Mesenchymal stem cell (in vitro differentiated cells and primary cell): ENCODE results near the gene GGCX.

Source experiments
- DNase-seq: peaks from one replicate; pipeline ENCODE4 v3.0.0-alpha.2; 2013
- H2AFZ ChIP-seq: one replicate; pipeline ENCODE4 v1.6.1; 2013; ENCODE audit warnings: low read depth, mild to moderate bottlenecking, control low read depth, inconsistent platforms, low read length, moderate library complexity
- H2AK5ac ChIP-seq: 2 replicates; pipeline ENCODE4 v1.6.1; 2013; ENCODE audit warnings: low read length, moderate library complexity, mild to moderate bottlenecking, inconsistent platforms; ENCODE audit not compliant: severe bottlenecking
- H2BK120ac ChIP-seq: one replicate; pipeline ENCODE4 v1.6.1; 2013; ENCODE audit warnings: low read depth, mild to moderate bottlenecking, inconsistent platforms, low read length, moderate library complexity
- H2BK12ac ChIP-seq, 2 experiments: one replicate each; pipeline ENCODE4 v1.6.1; 2013; ENCODE audit warnings: inconsistent platforms in 2 of 2, low read length in 2 of 2, mild to moderate bottlenecking in 2 of 2, moderate library complexity in 2 of 2, control low read depth in 1 of 2
- H2BK15ac ChIP-seq: one replicate; pipeline ENCODE4 v1.6.1; 2013; ENCODE audit warnings: mild to moderate bottlenecking, low read depth, inconsistent platforms; ENCODE audit not compliant: poor library complexity, severe bottlenecking
- H2BK5ac ChIP-seq: 2 replicates; pipeline ENCODE4 v1.6.1; 2013; ENCODE audit warnings: low read depth, mild to moderate bottlenecking, low read length, control low read depth, inconsistent platforms; ENCODE audit not compliant: poor library complexity, severe bottlenecking
- H3K14ac ChIP-seq, 2 experiments: one replicate each; pipeline ENCODE4 v1.6.1; 2013; ENCODE audit warnings: inconsistent platforms in 2 of 2, low read length in 2 of 2, control low read depth in 1 of 2, mild to moderate bottlenecking in 1 of 2, moderate library complexity in 1 of 2
- H3K18ac ChIP-seq, 2 experiments: one replicate each; pipeline ENCODE4 v1.6.1; 2013; ENCODE audit warnings: inconsistent platforms in 2 of 2, low read length in 2 of 2, control low read depth in 1 of 2, low read depth in 1 of 2, mild to moderate bottlenecking in 1 of 2
- H3K23ac ChIP-seq, 2 experiments: one replicate each; pipeline ENCODE4 v1.6.1; 2013; ENCODE audit warnings: inconsistent platforms in 2 of 2, low read length in 2 of 2, mild to moderate bottlenecking in 2 of 2, moderate library complexity in 2 of 2, control low read depth in 1 of 2
- H3K27ac ChIP-seq: 2 replicates; pipeline ENCODE4 v1.5.1; 2013; ENCODE audit warnings: mild to moderate bottlenecking, moderate library complexity, low read length, control low read depth, inconsistent platforms; ENCODE audit not compliant: poor library complexity, severe bottlenecking
- H3K27me3 ChIP-seq, 2 experiments: 2 replicates each; pipeline versions ENCODE4 v1.6.1 to v1.7.0; 2013; ENCODE audit warnings: low read length in 2 of 2, mild to moderate bottlenecking in 2 of 2, moderate library complexity in 2 of 2, control low read depth in 1 of 2, inconsistent platforms in 1 of 2; ENCODE audit not compliant: control insufficient read depth in 1 of 2, insufficient read depth in 1 of 2
- H3K36me3 ChIP-seq, 2 experiments: 2 replicates each; pipeline versions ENCODE4 v1.6.1 to v1.7.0; 2013; ENCODE audit warnings: low read length in 2 of 2, control low read depth in 1 of 2, inconsistent platforms in 1 of 2, low read depth in 1 of 2, mild to moderate bottlenecking in 1 of 2; ENCODE audit not compliant: insufficient read depth in 2 of 2, control insufficient read depth in 1 of 2
- H3K4ac ChIP-seq, 2 experiments: one replicate each; pipeline ENCODE4 v1.6.1; 2013; ENCODE audit warnings: inconsistent platforms in 2 of 2, low read length in 2 of 2, mild to moderate bottlenecking in 2 of 2, moderate library complexity in 2 of 2, control low read depth in 1 of 2, low read depth in 1 of 2
- H3K4me1 ChIP-seq: 2 replicates; pipeline ENCODE4 v1.6.1; 2013; ENCODE audit warnings: low read depth, low read length, control low read depth; ENCODE audit not compliant: control insufficient read depth, insufficient read depth
- H3K4me2 ChIP-seq: 2 replicates; pipeline ENCODE4 v1.6.1; 2013; ENCODE audit warnings: low read length, mild to moderate bottlenecking, inconsistent platforms; ENCODE audit not compliant: poor library complexity, severe bottlenecking
- H3K4me3 ChIP-seq, 2 experiments: 2 replicates each; pipeline versions ENCODE4 v1.5.1 to v1.7.0; 2013; ENCODE audit warnings: low read length in 2 of 2, mild to moderate bottlenecking in 2 of 2, control low read depth in 1 of 2, low read depth in 1 of 2; ENCODE audit not compliant: insufficient read depth in 1 of 2
- H3K79me1 ChIP-seq: replicated peaks from 2 replicates; pipeline ENCODE4 v1.6.1; 2013; ENCODE audit warnings: mild to moderate bottlenecking, control low read depth, low read length, inconsistent platforms; ENCODE audit not compliant: poor library complexity, severe bottlenecking
- H3K9ac ChIP-seq: 2 replicates; pipeline ENCODE4 v1.7.0; 2013; ENCODE audit warnings: mild to moderate bottlenecking, low read length, moderate library complexity
- H3K9me3 ChIP-seq: 2 replicates; pipeline ENCODE4 v1.7.0; 2013; ENCODE audit warnings: mild to moderate bottlenecking, low read length; ENCODE audit not compliant: control insufficient read depth
- H4K8ac ChIP-seq: one replicate; pipeline ENCODE4 v1.6.1; 2013; ENCODE audit warnings: inconsistent platforms, mild to moderate bottlenecking, low read length, moderate library complexity
- H4K91ac ChIP-seq: one replicate; pipeline ENCODE4 v1.6.1; 2013; ENCODE audit warnings: mild to moderate bottlenecking, low read length, inconsistent platforms
- WGBS: methylation state at CpG from one replicate; pipeline ENCODE4 v1.1.7; 2013; ENCODE audit warnings: mixed read lengths; 5-methylcytosine and 5-hydroxymethylcytosine counted together

The GGCX gene

GRCh38 chr2:85602476-85603234, 41.4 kb upstream of the GGCX start, which contains the start of gene TMEM150A:
TSS of gene TMEM150A (minus strand) at chr2:85602698. CDS start at chr2:85601948, 750 bp downstream.
- peak within 1 kb of the TSS; percentile 28 for H2AK5ac ChIP-seq
- peak within 1 kb of the TSS; percentile 86 to 99 for H3K4me3 ChIP-seq
- peak within 1 kb of the TSS in 1 of 2 experiments; percentile 98 for H3K14ac ChIP-seq
- WGBS = under 1% methylated on average over 58 of the region's 73 CpGs
- peak within 1 kb of the TSS; percentile 92 for H2BK15ac ChIP-seq
- H2BK120ac ChIP-seq = peak within 1 kb of the TSS; percentile 43
- peak within 1 kb of the TSS; percentile 45 for H4K8ac ChIP-seq
- H3K18ac ChIP-seq = peak within 1 kb of the TSS; percentile 58 to 92
- H3K9me3 ChIP-seq = no peaks in the 10 kb centered on the region
- peak within 1 kb of the TSS in 1 of 2 experiments; percentile 70 for H2BK12ac ChIP-seq
- peak within 1 kb of the TSS; percentile 9 to 92 for H3K4ac ChIP-seq
- peak; percentile 86 for DNase-seq
- H3K23ac ChIP-seq = peak within 1 kb of the TSS in 1 of 2 experiments; percentile 83
- peak within 1 kb of the TSS; percentile 33 for H3K27ac ChIP-seq
- H3K4me2 ChIP-seq = peak within 1 kb of the TSS; percentile 83
- H3K27me3 ChIP-seq = no peaks in the 10 kb centered on the region
- H4K91ac ChIP-seq = peak within 1 kb of the TSS; percentile 43
- H2AFZ ChIP-seq = peak within 1 kb of the TSS; percentile 87
- peaks cover 30 to 50% of the 10 kb centered on the region in 2 experiments for H3K36me3 ChIP-seq
- peaks cover 27% of the 10 kb centered on the region for H3K79me1 ChIP-seq
- peak within 1 kb of the TSS; percentile 92 for H3K9ac ChIP-seq
- H2BK5ac ChIP-seq = no peak within 1 kb of the TSS
- H3K4me1 ChIP-seq = peaks cover 30% of the 10 kb centered on the region

GRCh38 chr2:85601771-85602475, 40.6 kb upstream of the GGCX start:
- no peak overlapping the region for H2BK5ac ChIP-seq
- no peaks in the 10 kb centered on the region for H3K27me3 ChIP-seq
- H3K4me1 ChIP-seq = peaks cover 34% of the 10 kb centered on the region
- 10% methylated on average over 36 of the region's 36 CpGs for WGBS
- peak overlapping the region; percentile 86 to 99 for H3K4me3 ChIP-seq
- H2AK5ac ChIP-seq = peak overlapping the region; percentile 28
- peak overlapping the region; percentile 18 for H2AFZ ChIP-seq
- peak overlapping the region; percentile 45 for H4K8ac ChIP-seq
- H3K9me3 ChIP-seq = no peaks in the 10 kb centered on the region
- H3K36me3 ChIP-seq = peaks cover 38 to 50% of the 10 kb centered on the region in 2 experiments
- DNase-seq = peak; percentile 52
- peak overlapping the region; percentile 43 for H2BK120ac ChIP-seq
- peak overlapping the region in 1 of 2 experiments; percentile 51 for H2BK12ac ChIP-seq
- no peak overlapping the region for H3K27ac ChIP-seq
- H3K14ac ChIP-seq = peak overlapping the region in 1 of 2 experiments; percentile 98
- peak overlapping the region; percentile 45 to 89 for H3K18ac ChIP-seq
- peak overlapping the region; percentile 92 for H2BK15ac ChIP-seq
- H4K91ac ChIP-seq = peak overlapping the region; percentile 43
- peak overlapping the region; percentile 92 for H3K9ac ChIP-seq
- H3K4me2 ChIP-seq = peak overlapping the region; percentile 76
- peak overlapping the region in 1 of 2 experiments; percentile 83 for H3K23ac ChIP-seq
- H3K4ac ChIP-seq = peak overlapping the region; percentile 9 to 92
- H3K79me1 ChIP-seq = peaks cover 34% of the 10 kb centered on the region

GRCh38 chr2:85600951-85601770, 39.9 kb upstream of the GGCX start:
- peak overlapping the region; percentile 28 for H2AK5ac ChIP-seq
- H2BK12ac ChIP-seq = no peak overlapping the region
- H3K27ac ChIP-seq = no peak overlapping the region
- no peak for DNase-seq
- peak overlapping the region; percentile 92 for H3K9ac ChIP-seq
- no peak overlapping the region for H4K91ac ChIP-seq
- no peak overlapping the region for H3K4me2 ChIP-seq
- H3K4me3 ChIP-seq = peak overlapping the region in 1 of 2 experiments; percentile 99
- peak overlapping the region in 1 of 2 experiments; percentile 98 for H3K14ac ChIP-seq
- WGBS = 87% methylated on average over 4 of the region's 6 CpGs
- H3K4ac ChIP-seq = peak overlapping the region; percentile 9 to 32
- H3K27me3 ChIP-seq = no peaks in the 10 kb centered on the region
- peaks cover 42 to 51% of the 10 kb centered on the region in 2 experiments for H3K36me3 ChIP-seq
- peaks cover 38% of the 10 kb centered on the region for H3K4me1 ChIP-seq
- peak overlapping the region in 1 of 2 experiments; percentile 89 for H3K18ac ChIP-seq
- H3K9me3 ChIP-seq = no peaks in the 10 kb centered on the region
- H4K8ac ChIP-seq = no peak overlapping the region
- peaks cover 37% of the 10 kb centered on the region for H3K79me1 ChIP-seq
- no peak overlapping the region for H2BK5ac ChIP-seq
- no peak overlapping the region for H2BK120ac ChIP-seq
- no peak overlapping the region for H2AFZ ChIP-seq
- no peak overlapping the region for H2BK15ac ChIP-seq
- peak overlapping the region in 1 of 2 experiments; percentile 15 for H3K23ac ChIP-seq
